ENCODE data around the gene SYNGR1.
A peak's percentile ranks its signal among the peaks of the same experiment; 100 is the strongest.

The SYNGR1 gene

DNA sequence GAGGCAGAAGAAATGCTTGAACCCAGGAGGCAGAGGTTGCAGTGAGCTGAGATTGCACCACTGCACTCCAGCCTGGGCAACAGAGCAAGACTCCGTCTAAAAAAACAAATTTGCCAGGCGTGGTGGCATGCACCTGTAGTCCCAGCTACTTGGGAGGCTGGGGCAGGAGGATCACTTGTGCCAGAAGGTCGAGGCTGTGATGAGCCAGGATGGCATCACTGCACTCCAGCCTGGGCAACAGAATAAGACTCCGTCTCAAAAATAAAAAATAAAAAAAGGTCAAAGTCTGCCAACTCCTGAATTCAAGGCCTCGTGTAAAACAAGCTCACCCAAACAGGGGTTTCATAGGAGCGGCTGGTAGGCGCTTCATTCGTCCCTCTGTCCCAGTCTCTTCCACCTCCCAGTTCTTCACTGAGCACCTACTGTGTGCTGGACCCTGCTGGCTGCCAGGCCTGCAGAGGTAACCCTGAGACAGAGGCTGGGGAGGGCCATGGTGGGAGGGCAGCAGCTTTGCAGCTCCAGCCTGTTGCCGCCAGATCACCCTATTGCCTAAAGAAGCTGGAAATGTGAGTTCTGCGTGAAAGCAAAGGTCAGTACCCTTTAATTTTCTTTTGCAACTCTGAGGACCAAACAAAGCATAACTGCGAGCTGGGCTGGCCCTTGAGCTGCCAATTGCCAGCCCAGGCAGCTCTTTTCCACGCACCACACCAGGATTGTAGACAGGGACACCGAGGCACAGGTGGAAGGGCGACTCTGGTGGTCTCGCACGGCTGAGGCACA, 45.7 kb upstream of the SYNGR1 start:
- TF ChIP-seq, protein P1, sequence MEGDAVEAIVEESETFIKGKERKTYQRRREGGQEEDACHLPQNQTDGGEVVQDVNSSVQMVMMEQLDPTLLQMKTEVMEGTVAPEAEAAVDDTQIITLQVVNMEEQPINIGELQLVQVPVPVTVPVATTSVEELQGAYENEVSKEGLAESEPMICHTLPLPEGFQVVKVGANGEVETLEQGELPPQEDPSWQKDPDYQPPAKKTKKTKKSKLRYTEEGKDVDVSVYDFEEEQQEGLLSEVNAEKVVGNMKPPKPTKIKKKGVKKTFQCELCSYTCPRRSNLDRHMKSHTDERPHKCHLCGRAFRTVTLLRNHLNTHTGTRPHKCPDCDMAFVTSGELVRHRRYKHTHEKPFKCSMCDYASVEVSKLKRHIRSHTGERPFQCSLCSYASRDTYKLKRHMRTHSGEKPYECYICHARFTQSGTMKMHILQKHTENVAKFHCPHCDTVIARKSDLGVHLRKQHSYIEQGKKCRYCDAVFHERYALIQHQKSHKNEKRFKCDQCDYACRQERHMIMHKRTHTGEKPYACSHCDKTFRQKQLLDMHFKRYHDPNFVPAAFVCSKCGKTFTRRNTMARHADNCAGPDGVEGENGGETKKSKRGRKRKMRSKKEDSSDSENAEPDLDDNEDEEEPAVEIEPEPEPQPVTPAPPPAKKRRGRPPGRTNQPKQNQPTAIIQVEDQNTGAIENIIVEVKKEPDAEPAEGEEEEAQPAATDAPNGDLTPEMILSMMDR (IDR thresholded peaks at IDR 0.05; ENCODE audit: control insufficient read depth, extremely low read depth, insufficient read depth) = no peak
- no peak for DNase-seq (ENCODE audit: low read depth)
- H3K4me3 ChIP-seq (ENCODE audit: low read depth, low read length) = no peak overlapping the region

- DNase-seq (ENCODE audit: low read depth) = no peak
- TF ChIP-seq, protein P1 (IDR thresholded peaks at IDR 0.05; ENCODE audit: control insufficient read depth, extremely low read depth, insufficient read depth) = peak; percentile 27; the same call in 1 of the 2 replicates
- H3K4me3 ChIP-seq (ENCODE audit: low read depth, low read length) = no peak overlapping the region
Observed at GRCh38 chr22:39306456-39307361, 43.1 kb upstream of the SYNGR1 start.

DNA sequence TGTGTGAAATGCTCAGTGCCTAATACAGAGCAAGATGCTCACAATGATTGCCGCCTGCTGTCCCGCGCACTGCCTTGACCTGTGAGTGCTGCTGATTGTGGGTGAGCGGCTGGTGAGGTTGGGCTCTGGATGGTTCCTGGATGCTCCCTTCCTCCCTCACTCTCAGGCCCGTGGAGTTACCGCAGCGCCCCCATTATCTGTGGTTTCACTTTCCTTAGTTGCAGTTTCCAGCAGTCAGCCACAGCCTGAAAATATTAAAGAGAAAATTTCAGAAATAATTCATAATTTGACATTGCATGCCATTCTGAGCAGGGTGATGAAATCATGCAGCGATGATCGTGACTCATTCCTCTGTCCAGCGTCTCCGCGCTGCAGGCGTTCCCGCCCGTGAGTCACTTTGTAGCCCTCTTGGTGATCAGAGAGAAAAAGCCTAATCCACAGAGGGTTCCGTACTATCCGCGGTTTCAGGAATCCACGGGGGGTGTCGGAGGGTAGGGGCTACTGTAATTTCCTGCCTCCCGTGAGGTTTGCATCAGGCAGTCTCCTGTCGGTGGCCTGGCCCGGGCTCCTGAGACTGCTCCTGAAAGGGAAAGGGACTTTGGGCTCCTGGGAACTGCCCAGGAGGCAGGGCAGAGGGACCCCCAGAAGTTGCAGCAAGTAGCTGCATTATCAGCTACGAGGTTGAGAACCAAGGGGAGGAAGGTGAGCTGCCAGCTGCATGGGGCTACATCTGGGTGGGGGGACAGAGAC, 41.0 kb upstream of the SYNGR1 start:
- no peak overlapping the region for H3K4me3 ChIP-seq (ENCODE audit: low read depth, low read length)
- TF ChIP-seq, protein P1 (IDR thresholded peaks at IDR 0.05; ENCODE audit: control insufficient read depth, extremely low read depth, insufficient read depth) = no peak
- no peak for DNase-seq (ENCODE audit: low read depth)

GRCh38 chr22:39309364-39309861, 40.4 kb upstream of the SYNGR1 start:
- no peak overlapping the region for H3K4me3 ChIP-seq (ENCODE audit: low read depth, low read length)
- no peak for DNase-seq (ENCODE audit: low read depth)
- TF ChIP-seq, protein P1 (IDR thresholded peaks at IDR 0.05; ENCODE audit: control insufficient read depth, extremely low read depth, insufficient read depth) = no peak

GRCh38 chr22:39309881-39310714, 39.7 kb upstream of the SYNGR1 start:
- TF ChIP-seq, protein P1 (IDR thresholded peaks at IDR 0.05; ENCODE audit: control insufficient read depth, extremely low read depth, insufficient read depth) = no peak
- no peak overlapping the region for H3K4me3 ChIP-seq (ENCODE audit: low read depth, low read length)
- no peak for DNase-seq (ENCODE audit: low read depth)
